Measurements from ENCODE around the gene BDKRB1. TPM values are rescaled to one million over a fixed set of nuclear protein-coding genes. Genes with fewer than 3 reads are reported as not detected.

BDKRB1 gene
- total RNA-seq, 4 donors from 2014 or later, result 0.91 to 5.4 (median 1.8) TPM

- intact Hi-C loops (cut with DNase I; ENCODE audit: low total_unique reads), result no loop called here
- H3K4me3 ChIP-seq (ENCODE audit: low read depth, poor library complexity, severe bottlenecking), result no peak overlapping the region
- TF ChIP-seq POLR2A (IDR thresholded peaks at IDR 0.05), result no peak
- TF ChIP-seq, protein P1, sequence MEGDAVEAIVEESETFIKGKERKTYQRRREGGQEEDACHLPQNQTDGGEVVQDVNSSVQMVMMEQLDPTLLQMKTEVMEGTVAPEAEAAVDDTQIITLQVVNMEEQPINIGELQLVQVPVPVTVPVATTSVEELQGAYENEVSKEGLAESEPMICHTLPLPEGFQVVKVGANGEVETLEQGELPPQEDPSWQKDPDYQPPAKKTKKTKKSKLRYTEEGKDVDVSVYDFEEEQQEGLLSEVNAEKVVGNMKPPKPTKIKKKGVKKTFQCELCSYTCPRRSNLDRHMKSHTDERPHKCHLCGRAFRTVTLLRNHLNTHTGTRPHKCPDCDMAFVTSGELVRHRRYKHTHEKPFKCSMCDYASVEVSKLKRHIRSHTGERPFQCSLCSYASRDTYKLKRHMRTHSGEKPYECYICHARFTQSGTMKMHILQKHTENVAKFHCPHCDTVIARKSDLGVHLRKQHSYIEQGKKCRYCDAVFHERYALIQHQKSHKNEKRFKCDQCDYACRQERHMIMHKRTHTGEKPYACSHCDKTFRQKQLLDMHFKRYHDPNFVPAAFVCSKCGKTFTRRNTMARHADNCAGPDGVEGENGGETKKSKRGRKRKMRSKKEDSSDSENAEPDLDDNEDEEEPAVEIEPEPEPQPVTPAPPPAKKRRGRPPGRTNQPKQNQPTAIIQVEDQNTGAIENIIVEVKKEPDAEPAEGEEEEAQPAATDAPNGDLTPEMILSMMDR (IDR thresholded peaks at IDR 0.05), result no peak
- DNase-seq (ENCODE audit: low spot score in 2 of 2), result no peak
- WGBS, 2 donors, result 87 to 91% methylated on average over 6 of the region's 6 CpGs
Measured at GRCh38 chr14:96247031-96247430, 9.0 kb upstream of the BDKRB1 start.

DNA sequence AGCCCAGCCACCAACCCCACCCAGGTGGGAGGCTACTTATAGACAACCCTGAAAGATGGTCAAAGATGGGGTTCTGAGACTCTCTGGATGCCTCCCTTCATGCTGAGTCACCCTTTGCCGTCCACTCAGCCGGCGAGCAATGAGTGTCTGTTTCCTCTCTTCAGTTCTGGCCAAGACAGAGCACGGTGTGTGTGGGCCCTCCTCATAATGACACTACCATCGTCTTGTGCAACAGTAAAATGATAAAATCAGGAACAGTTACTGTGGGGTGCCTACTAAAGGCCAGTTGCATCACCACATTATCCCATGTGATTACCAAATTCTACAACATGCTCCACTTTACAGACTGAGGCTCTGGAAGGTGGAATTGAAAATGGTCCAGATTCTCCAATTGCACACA is 7.0 kb upstream of the BDKRB1 start:
- 26 to 47% methylated on average over 5 of the region's 5 CpGs for WGBS, 2 donors
- peak in 1 of 2 donors; percentile 38 for DNase-seq (ENCODE audit: low spot score in 2 of 2)
- TF ChIP-seq POLR2A (IDR thresholded peaks at IDR 0.05), result no peak
- TF ChIP-seq, protein P1 (IDR thresholded peaks at IDR 0.05), result no peak
- H3K4me3 ChIP-seq (ENCODE audit: low read depth, poor library complexity, severe bottlenecking), result no peak overlapping the region
- intact Hi-C loops (cut with DNase I; ENCODE audit: low total_unique reads), result no loop called here

DNA sequence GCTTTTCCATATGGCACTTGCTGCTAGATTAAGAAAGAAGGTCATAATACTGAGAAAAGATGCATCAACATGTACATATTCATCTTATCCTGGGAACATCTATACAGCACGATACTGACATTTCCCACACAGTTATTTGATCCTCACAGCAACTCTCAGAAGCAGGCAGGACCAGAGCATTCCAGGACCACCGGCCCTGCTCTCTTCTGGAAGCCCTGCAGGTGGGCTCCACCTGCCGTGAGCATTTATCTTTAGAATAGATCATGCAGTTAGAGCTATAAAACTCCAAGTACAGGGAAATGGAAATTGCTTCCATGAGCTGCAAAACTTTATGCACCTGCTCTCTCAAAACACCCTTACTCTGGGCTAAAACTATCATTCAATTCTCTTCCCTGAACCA is 5.5 kb upstream of the BDKRB1 start:
- no peak overlapping the region for H3K4me3 ChIP-seq (ENCODE audit: low read depth, poor library complexity, severe bottlenecking)
- DNase-seq (ENCODE audit: low spot score in 2 of 2), result no peak
- no peak for TF ChIP-seq POLR2A (IDR thresholded peaks at IDR 0.05)
- TF ChIP-seq, protein P1 (IDR thresholded peaks at IDR 0.05), result no peak
- WGBS, 2 donors, result 64 to 69% methylated on average over 3 of the region's 3 CpGs
- intact Hi-C loops (cut with DNase I; ENCODE audit: low total_unique reads), result no loop called here

- TF ChIP-seq POLR2A (IDR thresholded peaks at IDR 0.05), result no peak
- TF ChIP-seq, protein P1 (IDR thresholded peaks at IDR 0.05), result no peak
- DNase-seq (ENCODE audit: low spot score in 2 of 2), result no peak
- no peak overlapping the region for H3K4me3 ChIP-seq (ENCODE audit: low read depth, poor library complexity, severe bottlenecking)
- intact Hi-C loops (cut with DNase I; ENCODE audit: low total_unique reads), result no loop called here
- WGBS, 2 donors, result 83 to 88% methylated on average over 4 of the region's 4 CpGs
Measured at GRCh38 chr14:96251656-96252155, 4.3 kb upstream of the BDKRB1 start.

- DNase-seq (ENCODE audit: low spot score in 2 of 2), result no peak
- intact Hi-C loops (cut with DNase I; ENCODE audit: low total_unique reads), result no loop called here
- TF ChIP-seq, protein P1 (IDR thresholded peaks at IDR 0.05), result no peak
- TF ChIP-seq POLR2A (IDR thresholded peaks at IDR 0.05), result no peak
Measured at GRCh38 chr14:96252323-96252998, 3.5 kb upstream of the BDKRB1 start.

More at GRCh38 chr14:96252323-96252998, 3.5 kb upstream of the BDKRB1 start:
- no peak overlapping the region for H3K4me3 ChIP-seq (ENCODE audit: low read depth, poor library complexity, severe bottlenecking)
- WGBS, 2 donors, result 51 to 90% methylated on average over 15 to 19 of the region's 19 CpGs

All from lower leg skin (tissue), 4 donors.